Erythroblast (primary cell): ENCODE results near the gene EDIL3.
A peak's percentile ranks its signal among the peaks of the same experiment; 100 is the strongest.

Experiments used
- DNase-seq, 2 experiments: peaks; one replicate each; lab custom pipeline; 2025; lab: John Stamatoyannopoulos, UW
- GATA1 ChIP-seq: IDR thresholded peaks from 2 replicates; pipeline ENCODE4 v1.6.1; 2011; ENCODE audit warnings: low read depth, mild to moderate bottlenecking, control low read depth, low read length, moderate library complexity
- POLR2A ChIP-seq: IDR thresholded peaks from 2 replicates; pipeline ENCODE4 v1.6.1; 2011; ENCODE audit warnings: mild to moderate bottlenecking, low read length

EDIL3 gene

GRCh38 chr5:84384604-84385575, at the start of gene EDIL3:
Gene EDIL3 (minus strand): TSS chr5:84384880. CDS start chr5:84384374, 506 bp downstream.
- DNase-seq, result peak; percentile 28 to 36
- TF ChIP-seq POLR2A, result no peak
- no peak for TF ChIP-seq GATA1

GRCh38 chr5:84433461-84433860, 48.8 kb upstream of the EDIL3 start:
- TF ChIP-seq POLR2A, result no peak
- no peak for TF ChIP-seq GATA1
- DNase-seq, result no peak

GRCh38 chr5:84430863-84431663, 46.4 kb upstream of the EDIL3 start:
- TF ChIP-seq GATA1 (no peak), POLR2A (no peak)
- no peak for DNase-seq

GRCh38 chr5:84430079-84430478, 45.4 kb upstream of the EDIL3 start:
- DNase-seq, result no peak
- TF ChIP-seq GATA1 (no peak), POLR2A (no peak)

- TF ChIP-seq GATA1, result no peak
- TF ChIP-seq POLR2A, result no peak
- DNase-seq, result no peak
These were observed 40.7 kb upstream of the EDIL3 start for GRCh38 chr5:84425365-84425881.

- no peak for TF ChIP-seq GATA1
- TF ChIP-seq POLR2A, result no peak
- DNase-seq, result no peak
These were observed 35.1 kb upstream of the EDIL3 start for GRCh38 chr5:84419742-84420141.

- no peak for DNase-seq
- no peak for TF ChIP-seq GATA1
- TF ChIP-seq POLR2A, result no peak
These were observed 27.3 kb upstream of the EDIL3 start for GRCh38 chr5:84411832-84412605.

GRCh38 chr5:84406111-84406510, 21.4 kb upstream of the EDIL3 start:
- no peak for DNase-seq
- no peak for TF ChIP-seq GATA1

GRCh38 chr5:84403773-84404172, 19.1 kb upstream of the EDIL3 start:
- DNase-seq, result no peak
- TF ChIP-seq POLR2A (no peak), GATA1 (no peak)

GRCh38 chr5:84397385-84397784, 12.7 kb upstream of the EDIL3 start:
- no peak for TF ChIP-seq GATA1
- TF ChIP-seq POLR2A, result no peak
- DNase-seq, result no peak

- no peak for TF ChIP-seq POLR2A
- TF ChIP-seq GATA1, result no peak
- DNase-seq, result no peak
These were observed 9.3 kb upstream of the EDIL3 start for GRCh38 chr5:84393969-84394368.

- no peak for TF ChIP-seq GATA1
- no peak for TF ChIP-seq POLR2A
- DNase-seq, result no peak
These were observed 8.2 kb upstream of the EDIL3 start for GRCh38 chr5:84392836-84393235.

GRCh38 chr5:84385705-84386104, 1.0 kb upstream of the EDIL3 start:
- TF ChIP-seq GATA1, result no peak
- no peak for TF ChIP-seq POLR2A
- no peak for DNase-seq
